Measurements from ENCODE around the gene TRPM4.
A peak's percentile ranks its signal among the peaks of the same experiment; 100 is the strongest.

TRPM4 gene

DNA sequence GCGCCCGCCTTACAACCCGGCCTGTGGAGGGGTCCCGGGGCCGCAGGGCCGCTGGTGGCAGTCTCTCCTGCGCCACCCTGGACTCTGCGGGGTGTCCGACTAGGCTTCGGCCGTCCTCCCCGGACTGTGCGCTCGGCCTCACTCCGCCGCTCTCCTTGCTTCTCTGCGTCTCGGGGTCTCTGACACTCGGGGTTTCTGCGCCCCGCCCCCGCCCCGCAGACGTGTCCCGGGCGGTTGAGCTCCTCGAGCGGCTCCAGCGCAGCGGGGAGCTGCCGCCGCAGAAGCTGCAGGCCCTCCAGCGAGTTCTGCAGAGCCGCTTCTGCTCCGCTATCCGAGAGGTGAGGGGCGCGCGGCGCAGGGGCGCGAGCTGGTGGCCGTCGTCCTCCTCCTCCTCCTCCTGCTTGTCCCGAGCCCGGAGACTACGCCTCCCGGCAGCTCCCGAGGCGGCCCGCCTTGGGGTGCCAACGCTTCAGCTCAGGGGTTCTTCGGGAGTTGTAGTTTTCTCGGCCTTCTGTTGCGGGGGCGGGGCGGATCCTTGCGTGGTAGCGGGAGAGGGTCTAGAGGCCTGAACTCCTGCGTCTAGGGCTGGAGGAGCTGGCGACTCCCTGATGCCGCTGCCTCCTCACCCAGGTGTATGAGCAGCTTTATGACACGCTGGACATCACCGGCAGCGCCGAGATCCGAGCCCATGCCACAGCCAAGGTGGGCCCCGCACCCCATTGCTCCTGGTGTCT lies 42.8 kb upstream of the TRPM4 start:
- TF ChIP-seq, protein P1, sequence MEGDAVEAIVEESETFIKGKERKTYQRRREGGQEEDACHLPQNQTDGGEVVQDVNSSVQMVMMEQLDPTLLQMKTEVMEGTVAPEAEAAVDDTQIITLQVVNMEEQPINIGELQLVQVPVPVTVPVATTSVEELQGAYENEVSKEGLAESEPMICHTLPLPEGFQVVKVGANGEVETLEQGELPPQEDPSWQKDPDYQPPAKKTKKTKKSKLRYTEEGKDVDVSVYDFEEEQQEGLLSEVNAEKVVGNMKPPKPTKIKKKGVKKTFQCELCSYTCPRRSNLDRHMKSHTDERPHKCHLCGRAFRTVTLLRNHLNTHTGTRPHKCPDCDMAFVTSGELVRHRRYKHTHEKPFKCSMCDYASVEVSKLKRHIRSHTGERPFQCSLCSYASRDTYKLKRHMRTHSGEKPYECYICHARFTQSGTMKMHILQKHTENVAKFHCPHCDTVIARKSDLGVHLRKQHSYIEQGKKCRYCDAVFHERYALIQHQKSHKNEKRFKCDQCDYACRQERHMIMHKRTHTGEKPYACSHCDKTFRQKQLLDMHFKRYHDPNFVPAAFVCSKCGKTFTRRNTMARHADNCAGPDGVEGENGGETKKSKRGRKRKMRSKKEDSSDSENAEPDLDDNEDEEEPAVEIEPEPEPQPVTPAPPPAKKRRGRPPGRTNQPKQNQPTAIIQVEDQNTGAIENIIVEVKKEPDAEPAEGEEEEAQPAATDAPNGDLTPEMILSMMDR (IDR thresholded peaks at IDR 0.05; ENCODE audit: extremely low read depth, missing control alignments), result no peak
- DNase-seq (ENCODE audit: low spot score), result no peak

DNA sequence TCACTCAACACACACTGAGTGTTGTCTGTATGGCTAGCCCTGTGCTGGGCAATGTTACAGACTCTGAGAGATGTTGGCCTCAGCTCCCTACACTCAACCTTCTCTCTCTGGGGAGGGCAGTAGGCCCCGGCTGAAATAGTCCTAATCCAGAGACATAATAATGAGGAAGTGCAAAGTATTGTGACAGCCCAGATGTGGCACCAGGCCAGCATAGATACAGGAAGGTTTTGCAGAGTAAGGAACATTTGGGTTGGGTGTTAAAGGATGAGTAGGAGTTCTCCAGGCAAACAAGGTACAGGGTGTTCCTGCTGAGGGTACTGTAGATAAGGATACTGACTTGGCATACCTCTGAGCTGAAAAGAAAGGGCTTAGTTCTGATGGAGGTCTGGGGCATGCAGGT lies 41.0 kb upstream of the TRPM4 start:
- TF ChIP-seq, protein P1 (IDR thresholded peaks at IDR 0.05; ENCODE audit: extremely low read depth, missing control alignments), result no peak
- no peak for DNase-seq (ENCODE audit: low spot score)

DNA sequence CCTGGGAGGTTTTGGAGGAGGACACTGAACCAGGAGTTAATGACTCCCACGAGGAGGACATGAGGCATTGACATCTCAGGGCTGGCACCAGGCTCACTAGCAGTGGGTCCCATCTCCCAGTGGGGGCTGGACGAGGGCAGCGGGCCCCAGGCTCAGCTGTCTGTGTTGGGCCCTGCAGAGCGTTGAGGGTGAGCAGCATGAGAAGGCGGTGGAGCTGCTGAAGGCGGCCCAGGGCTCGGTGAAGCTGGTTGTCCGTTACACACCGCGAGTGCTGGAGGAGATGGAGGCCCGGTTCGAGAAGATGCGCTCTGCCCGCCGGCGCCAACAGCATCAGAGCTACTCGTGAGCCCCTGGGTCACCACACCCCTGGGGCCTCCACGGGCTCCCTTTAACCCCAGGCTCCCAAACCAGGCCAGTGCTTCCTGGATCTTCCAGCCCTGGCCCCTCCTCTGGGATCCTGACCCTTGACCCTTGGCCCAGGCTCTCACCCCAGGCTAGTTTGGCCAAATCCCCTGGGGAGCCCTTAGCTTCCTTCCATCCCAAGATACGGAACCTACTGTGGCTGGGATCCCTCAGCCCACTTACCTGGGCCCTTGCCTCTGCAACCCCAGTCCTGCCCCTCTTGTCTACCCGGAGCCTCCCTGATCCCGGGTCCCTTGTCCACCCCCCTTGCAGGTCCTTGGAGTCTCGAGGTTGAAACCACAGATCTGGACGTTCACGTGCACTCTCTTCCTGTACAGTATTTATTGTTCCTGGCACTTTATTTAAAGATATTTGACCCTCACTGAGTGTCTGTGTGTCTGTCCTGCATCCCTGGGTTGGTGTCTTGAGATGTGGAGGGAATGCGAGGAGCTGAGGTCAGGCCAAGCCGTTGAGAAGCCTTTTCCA lies 39.7 kb upstream of the TRPM4 start:
- DNase-seq (ENCODE audit: low spot score), result no peak
- TF ChIP-seq, protein P1 (IDR thresholded peaks at IDR 0.05; ENCODE audit: extremely low read depth, missing control alignments), result no peak

DNA sequence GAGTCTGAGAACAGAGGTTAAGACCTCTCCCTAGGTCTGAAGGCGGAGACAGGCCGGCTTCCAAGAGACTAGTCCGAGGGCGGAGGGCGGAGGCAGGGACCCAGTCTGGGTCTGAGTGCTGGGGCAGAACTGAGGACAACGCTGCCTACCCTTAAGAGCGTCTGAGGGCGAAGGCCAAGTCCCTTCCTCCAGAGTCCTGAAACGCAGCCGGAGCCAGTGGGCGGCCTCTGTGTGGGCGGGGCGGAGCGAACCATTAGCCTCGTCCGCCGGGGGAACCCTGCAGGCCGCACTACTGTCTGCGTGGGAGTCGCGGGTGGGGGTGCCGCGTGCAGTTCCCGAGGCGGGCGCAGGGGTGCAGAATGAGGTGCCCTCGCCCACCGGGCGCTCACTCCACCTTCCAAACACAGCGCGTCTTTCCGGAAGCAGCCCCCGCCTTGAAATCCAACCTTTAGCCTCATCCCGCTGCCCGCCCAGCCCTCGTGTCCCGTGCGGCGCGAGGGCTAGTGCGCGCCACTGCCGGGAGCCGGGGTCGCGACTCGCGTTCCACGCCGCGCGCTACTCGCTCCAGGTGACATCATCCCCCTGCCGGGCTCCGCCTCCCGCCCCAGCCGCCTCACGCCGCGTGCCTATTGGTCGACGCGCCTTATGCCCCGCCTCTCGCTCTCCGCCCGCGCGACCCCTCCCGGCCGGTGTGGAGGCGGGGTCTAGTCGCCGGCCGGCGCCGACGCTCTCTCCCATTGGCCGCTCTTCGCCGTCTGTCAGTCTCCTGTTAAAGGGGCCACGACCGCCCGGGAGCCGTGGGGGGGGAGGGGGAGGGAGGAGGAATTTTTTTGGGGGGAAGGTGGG lies 38.8 kb upstream of the TRPM4 start, which contains the start of gene C19orf73:
Gene C19orf73, minus strand, starts transcription at position 579 of the 846 bp plus-strand sequence. Its CDS starts 121 bp downstream, at position 458.
- TF ChIP-seq, protein P1 (IDR thresholded peaks at IDR 0.05; ENCODE audit: extremely low read depth, missing control alignments), result no peak
- peak; percentile 100 for DNase-seq (ENCODE audit: low spot score)

DNA sequence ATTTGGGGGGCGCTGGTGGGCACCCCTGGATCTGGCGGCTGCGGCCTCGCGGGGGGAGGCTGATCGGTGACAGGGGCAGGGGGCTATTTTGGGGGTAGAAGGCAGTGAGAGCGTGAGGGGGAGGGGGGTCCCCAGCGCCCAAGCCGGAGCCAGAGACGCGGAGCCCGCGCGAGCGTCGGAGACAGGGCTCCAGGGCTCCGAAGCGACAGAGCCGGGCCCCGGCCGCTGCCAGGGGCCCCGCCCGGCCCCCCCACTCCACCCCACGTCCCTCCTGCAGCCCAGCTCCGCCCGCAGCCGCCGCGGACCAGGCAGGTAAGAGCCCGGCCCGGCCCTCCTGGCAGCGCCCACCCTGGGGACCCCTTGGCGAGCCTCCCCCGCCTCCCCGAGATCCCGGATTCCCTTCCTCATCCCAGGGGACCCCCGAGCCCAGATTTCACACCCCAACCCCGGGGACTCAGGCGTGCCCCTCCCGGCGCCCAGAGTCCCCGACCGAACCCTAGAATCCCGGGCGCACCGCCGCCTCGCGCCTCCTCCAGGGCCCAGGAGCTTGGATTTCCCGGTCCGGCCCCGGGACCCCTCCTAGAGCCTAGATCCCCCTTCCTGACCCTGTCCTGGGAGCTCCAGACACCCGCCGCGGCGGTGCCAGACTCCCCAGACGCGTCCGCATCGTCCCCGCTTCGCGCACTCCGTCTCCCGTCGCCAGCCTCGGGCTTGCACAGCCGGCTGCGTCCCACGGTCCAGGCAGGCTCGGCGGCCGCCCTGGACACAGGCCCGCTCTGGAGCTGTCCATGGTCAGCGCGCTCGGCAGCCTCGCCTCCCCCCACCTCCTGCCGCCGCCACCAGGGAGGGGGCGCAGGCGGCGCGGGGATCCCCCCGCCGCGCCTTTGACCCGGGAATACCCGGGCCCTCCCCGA lies 37.9 kb upstream of the TRPM4 start, which contains the start of gene PPFIA3:
Gene PPFIA3, plus strand, starts transcription at position 134 of the 914 bp plus-strand sequence. CDS start 8,330 bp downstream, outside the sequence.
- DNase-seq (ENCODE audit: low spot score), result no peak
- TF ChIP-seq, protein P1 (IDR thresholded peaks at IDR 0.05; ENCODE audit: extremely low read depth, missing control alignments), result no peak

DNA sequence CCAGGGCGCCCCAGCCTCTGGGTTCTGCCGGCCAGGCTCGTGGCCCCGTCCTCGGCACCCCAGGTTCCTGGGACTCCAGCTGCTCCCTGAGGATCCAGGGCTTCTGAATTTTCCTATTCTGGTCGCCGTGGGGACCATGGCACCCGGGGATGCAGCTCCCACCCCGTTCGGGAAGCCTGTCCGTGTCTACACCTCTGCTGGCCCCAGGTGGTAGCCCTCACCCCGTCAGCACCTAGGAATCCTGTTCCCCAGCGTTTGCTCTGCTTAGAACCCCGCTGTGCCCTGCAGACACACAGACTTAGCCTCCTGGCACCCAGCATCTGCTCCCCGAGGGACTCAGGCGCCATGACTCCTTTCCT lies 37.3 kb upstream of the TRPM4 start:
- no peak for DNase-seq (ENCODE audit: low spot score)
- TF ChIP-seq, protein P1 (IDR thresholded peaks at IDR 0.05; ENCODE audit: extremely low read depth, missing control alignments), result no peak
